CD4-positive, alpha-beta T cell treated with Interleukin-4 for 4 hours (primary cell): ENCODE measurements around the gene MAB21L4.

Experiments
- DNase-seq: peaks from one replicate; pipeline ENCODE4 v3.0.0-alpha.2; 2020

Gene MAB21L4

GRCh38 chr2:240922982-240923537, 27.1 kb upstream of the MAB21L4 start:
- DNase-seq: no peak

GRCh38 chr2:240922245-240922981, 26.5 kb upstream of the MAB21L4 start:
- no peak for DNase-seq

- DNase-seq: no peak
Observed at GRCh38 chr2:240921995-240922244, 26.0 kb upstream of the MAB21L4 start.

GRCh38 chr2:240921311-240921994, 25.5 kb upstream of the MAB21L4 start:
- no peak for DNase-seq

GRCh38 chr2:240920783-240921231, 24.9 kb upstream of the MAB21L4 start:
- DNase-seq: no peak

- no peak for DNase-seq
Observed at GRCh38 chr2:240919786-240920782, 24.1 kb upstream of the MAB21L4 start.

- DNase-seq: no peak
Observed at GRCh38 chr2:240919161-240919781, 23.3 kb upstream of the MAB21L4 start.

GRCh38 chr2:240918258-240919091, 22.5 kb upstream of the MAB21L4 start:
- DNase-seq: no peak

- DNase-seq: no peak
Observed at GRCh38 chr2:240917684-240918257, 21.8 kb upstream of the MAB21L4 start.

- DNase-seq: no peak
Observed at GRCh38 chr2:240917009-240917683, 21.2 kb upstream of the MAB21L4 start.

GRCh38 chr2:240916571-240917008, 20.6 kb upstream of the MAB21L4 start:
- DNase-seq: no peak

GRCh38 chr2:240915526-240916341, 19.8 kb upstream of the MAB21L4 start:
- no peak for DNase-seq

GRCh38 chr2:240914645-240915525, 18.9 kb upstream of the MAB21L4 start:
- DNase-seq: no peak

GRCh38 chr2:240913810-240914644, 18.1 kb upstream of the MAB21L4 start:
- DNase-seq: peak; percentile 30

- DNase-seq: no peak
Observed at GRCh38 chr2:240912878-240913809, 17.2 kb upstream of the MAB21L4 start.

GRCh38 chr2:240911641-240912265, 15.8 kb upstream of the MAB21L4 start:
- no peak for DNase-seq
